ENCODE results near the gene AGBL3.
"Not testable (repeated sequence)": the region's sequence is repeated elsewhere in the genome, so short reads cannot be mapped to it uniquely, and the experiment has no call there.

The AGBL3 gene

DNA sequence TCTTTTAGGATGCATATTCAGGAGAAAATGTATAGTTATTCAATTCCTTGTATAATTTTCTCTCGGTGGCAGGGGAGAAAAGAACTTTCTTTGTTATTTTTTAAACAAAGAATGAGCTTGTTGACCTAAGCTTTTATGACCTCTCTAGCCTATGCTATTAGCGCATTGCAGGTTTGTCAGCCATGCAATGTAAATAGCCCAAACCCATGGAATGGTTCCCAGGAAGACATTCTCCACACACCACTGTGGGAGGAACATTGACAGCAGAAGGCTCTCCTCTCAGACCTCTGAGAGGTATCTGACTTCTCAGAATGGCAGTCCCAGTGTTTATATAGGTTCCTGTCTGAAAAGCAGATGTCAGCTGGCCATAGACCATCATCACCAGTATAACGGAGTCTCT is 19.6 kb upstream of the AGBL3 start:
- no peak for DNase-seq (ENCODE audit: low read depth)

DNA sequence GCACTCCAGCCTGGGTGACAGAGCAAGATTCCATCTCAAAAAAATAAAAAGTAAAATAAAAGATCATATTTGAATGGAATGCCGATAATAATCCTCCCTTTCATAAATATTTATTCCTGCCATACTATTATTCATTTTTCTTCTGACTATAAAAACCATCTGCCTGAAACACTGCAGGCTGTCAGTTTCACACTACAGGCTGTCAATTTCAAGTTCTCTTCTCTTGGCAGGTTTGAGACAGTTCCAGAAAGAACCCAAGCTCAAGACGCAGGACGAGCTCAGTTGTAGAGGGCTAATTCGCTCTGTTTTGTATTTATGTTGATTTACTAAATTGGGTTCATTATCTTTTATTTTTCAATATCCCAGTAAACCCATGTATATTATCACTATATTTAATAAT is 18.2 kb upstream of the AGBL3 start:
- DNase-seq (ENCODE audit: low read depth): no peak

- DNase-seq (ENCODE audit: low read depth): not testable (repeated sequence)
These were observed 4.7 kb upstream of the AGBL3 start for GRCh38 chr7:134981645-134982044.

DNA sequence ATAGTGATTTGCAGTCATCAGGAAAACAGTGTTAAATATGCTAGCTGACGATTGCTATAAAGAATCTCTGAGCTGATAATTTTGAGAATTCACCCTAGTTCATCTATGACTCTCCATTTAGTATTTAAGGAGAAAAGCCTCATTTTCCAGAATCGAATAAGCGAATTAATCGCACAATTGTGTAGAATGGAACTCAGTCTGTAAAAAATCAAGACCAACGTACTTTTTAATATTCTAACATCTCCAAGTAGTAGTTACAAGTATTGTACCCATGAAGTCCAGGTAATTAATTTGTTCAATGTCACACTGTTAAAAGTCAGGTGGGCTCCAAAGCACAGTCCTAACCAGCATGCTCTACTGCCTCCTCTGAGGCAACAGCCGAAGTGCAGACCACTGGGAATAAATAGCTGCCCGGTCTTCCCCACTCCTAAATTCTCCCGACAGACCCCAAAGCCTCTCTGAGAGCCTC is 380 bp upstream of the AGBL3 start:
- DNase-seq (ENCODE audit: low read depth): no peak

DNA sequence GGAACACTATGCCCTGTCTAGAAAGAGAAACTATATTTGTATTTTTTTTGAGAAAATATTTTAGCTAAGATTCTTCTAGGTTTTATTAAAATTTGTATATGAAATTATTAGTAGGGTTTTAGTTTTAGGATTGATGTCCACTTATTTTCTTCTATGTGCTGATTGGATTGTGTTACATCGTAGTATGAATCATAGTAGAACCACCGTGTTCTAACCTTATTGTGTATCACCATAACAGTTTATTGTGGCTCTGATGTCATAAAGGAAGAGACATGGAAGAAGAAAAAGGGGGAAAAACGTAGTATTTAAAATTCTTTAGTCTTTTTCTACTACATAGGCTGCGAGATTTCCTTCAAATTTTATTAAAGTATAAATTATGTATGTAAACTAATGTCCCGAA is 1.9 kb downstream of the AGBL3 start:
- DNase-seq (ENCODE audit: low read depth): no peak

- DNase-seq (ENCODE audit: low read depth): no peak
These were observed 5.4 kb downstream of the AGBL3 start for GRCh38 chr7:134991469-134992339.

- no peak for DNase-seq (ENCODE audit: low read depth)
These were observed 6.4 kb downstream of the AGBL3 start for GRCh38 chr7:134992626-134993179.

DNA sequence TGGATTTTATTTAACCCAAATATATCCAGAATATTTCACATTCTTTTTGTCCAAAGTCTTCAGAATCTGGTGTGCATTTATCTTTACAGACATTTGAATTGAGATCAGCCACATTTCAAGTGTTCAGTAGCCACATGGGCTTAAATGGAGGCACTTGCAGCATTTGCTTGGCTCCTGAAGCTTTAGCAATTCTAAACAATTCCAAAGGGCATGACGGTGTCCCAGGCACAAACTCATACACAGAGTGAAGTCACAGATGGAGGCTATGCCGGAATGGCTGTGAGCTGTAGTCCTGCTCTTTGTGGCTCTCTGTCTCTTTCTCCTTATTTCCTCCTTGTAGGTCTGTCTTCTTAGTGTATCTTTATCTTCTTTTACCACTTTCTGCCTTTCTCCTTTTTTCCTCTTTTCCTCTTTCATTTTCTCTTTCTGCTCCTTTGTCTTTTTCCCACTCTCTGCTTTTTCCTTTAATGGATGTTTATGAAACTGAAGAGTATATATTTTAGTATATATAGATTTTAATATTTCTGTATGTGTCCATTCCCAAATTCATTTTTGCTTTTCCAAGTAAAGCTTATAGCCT is 7.7 kb downstream of the AGBL3 start:
- DNase-seq (ENCODE audit: low read depth): no peak

- no peak for DNase-seq (ENCODE audit: low read depth)
These were observed 9.2 kb downstream of the AGBL3 start for GRCh38 chr7:134995239-134996096.

GRCh38 chr7:134996097-134996550 is 9.8 kb downstream of the AGBL3 start:
- no peak for DNase-seq (ENCODE audit: low read depth)

DNA sequence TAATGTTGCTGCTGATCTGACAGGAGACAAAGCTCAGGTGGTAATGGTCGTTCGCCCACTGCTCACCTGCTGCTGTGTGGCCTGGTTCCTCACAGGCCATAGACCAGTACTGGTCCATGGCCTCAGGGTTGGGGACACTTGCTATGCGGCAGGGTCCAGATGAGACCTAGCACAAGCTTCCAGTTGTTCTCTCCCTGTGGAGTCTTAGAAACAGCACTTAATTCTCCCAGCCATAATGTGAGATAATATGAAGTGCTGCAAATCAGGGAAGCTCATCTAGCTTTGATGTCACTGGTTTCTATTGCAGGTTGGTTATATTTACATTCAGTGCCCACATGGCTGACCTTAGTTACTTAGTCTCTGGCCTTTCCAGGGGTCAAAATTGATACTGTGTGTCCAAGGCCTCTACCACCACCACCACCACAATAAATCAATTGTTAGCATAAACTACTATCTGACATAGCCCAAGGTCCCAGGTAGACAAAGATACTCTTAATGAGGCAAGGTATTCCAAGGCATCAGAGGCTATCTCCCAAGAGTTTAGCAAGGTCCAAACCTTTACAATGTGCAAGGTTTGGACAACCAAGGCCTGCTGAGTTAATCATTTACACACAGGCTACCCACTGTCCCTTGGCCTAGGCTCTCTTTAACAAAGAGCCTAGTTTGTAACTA is 11.0 kb downstream of the AGBL3 start:
- DNase-seq (ENCODE audit: low read depth): no peak

DNA sequence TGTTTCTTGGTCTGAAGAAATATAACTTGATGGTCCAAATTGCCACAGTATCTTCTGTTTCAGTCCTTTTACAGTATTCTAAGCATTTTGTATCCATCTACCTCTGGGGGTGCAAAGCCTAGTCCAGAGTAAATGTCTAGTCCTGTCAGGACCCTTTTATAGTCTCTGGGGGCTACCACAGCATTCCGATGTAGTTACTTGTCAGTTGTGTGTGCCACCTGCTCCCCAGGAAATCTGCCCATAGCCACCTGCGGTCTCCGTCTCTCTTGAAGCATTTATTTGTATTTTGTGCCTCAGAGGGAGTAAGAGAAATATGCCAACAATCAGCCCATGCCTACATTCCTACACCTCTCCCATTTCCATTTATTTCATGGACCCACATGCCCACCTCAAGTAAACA is 12.8 kb downstream of the AGBL3 start:
- DNase-seq (ENCODE audit: low read depth): no peak

GRCh38 chr7:135001390-135002165 is 15.3 kb downstream of the AGBL3 start:
- DNase-seq (ENCODE audit: low read depth): no peak

DNA sequence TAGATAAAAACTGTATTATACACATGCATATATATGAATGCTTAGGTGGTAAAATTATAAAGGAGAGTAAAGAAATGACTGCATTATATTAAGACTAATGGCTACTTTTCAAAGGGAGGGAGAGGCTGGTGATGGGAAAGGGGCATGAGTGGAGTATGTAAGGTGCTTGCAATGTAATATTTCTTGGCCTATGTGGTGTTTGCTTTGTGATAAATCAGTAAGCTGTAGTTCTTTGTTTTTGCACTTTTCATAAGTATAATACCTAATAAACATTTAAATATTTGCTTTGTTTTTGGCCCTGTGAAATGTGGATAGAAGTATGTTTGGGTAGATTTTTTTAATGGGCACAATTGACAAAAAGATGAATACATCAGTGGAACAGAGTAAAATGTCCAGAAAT is 25.9 kb downstream of the AGBL3 start:
- DNase-seq (ENCODE audit: low read depth): no peak

- DNase-seq (ENCODE audit: low read depth): no peak
These were observed 37.3 kb downstream of the AGBL3 start for GRCh38 chr7:135023622-135024021.

- DNase-seq (ENCODE audit: low read depth): no peak
These were observed 48.9 kb downstream of the AGBL3 start for GRCh38 chr7:135035252-135035651.

DNA sequence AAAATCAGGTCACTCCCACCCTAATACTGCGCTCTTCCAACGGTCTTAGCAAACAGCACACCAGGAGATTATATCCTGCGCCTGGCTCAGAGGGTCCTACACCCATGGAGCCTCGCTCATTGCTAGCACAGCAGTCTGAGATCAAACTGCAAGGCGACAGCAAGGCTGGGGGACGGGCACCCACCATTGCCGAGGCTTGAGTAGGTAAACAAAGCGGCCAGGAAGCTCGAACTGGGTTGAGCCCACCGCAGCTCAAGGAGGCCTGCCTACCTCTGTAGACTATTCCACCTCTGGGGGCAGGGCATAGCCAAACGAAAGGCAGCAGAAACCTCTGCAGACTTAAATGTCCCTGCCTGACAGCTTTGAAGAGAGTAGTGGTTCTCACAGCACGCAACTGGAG is 80.7 kb downstream of the AGBL3 start:
- not testable (repeated sequence) for DNase-seq (ENCODE audit: low read depth)

DNA sequence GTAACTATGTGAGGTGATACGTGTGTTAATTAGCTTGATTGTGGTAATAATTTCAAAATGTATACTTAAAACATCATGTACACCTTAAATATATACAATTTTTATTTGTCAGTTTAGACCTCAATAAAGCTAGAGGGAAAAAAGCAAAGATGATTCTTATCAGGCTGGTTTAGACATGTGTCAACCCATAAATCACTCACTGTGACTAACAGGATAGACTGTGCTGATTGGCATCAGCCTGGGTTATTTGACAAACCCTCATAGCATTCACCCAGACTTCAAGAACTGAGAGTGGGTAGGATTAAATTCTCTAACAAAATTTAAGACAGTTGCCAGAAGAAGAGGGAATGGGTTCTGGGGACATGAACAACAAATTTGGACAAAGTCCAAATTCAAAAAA is 87.8 kb downstream of the AGBL3 start:
- no peak for DNase-seq (ENCODE audit: low read depth)

GRCh38 chr7:135074531-135074930 is 88.2 kb downstream of the AGBL3 start:
- no peak for DNase-seq (ENCODE audit: low read depth)

- no peak for DNase-seq (ENCODE audit: low read depth)
These were observed 89.4 kb downstream of the AGBL3 start for GRCh38 chr7:135075716-135076115.

- no peak for DNase-seq (ENCODE audit: low read depth)
These were observed 90.6 kb downstream of the AGBL3 start for GRCh38 chr7:135076882-135077281.

Data from activated gamma-delta T cell treated with anti-CD3 and anti-CD28 coated beads, Interleukin-2, amount 50 U/mL, for 16 hours (primary cell).